ENCODE data around the gene FOXR1.
"Not testable (repeated sequence)": the region's sequence is repeated elsewhere in the genome, so short reads cannot be mapped to it uniquely, and the experiment has no call there.

Gene FOXR1

GRCh38 chr11:118958577-118958976 lies 13.0 kb upstream of the FOXR1 start:
- H3K4me1 ChIP-seq (ENCODE audit: control extremely low read depth in 1 of 4, control insufficient read depth in 4 of 4, insufficient read depth in 4 of 4, low read length in 3 of 4), result no peaks in the 10 kb centered on the region
- CTCF ChIA-PET, result interaction anchor here (0.7 to 4.8 kb wide), 9 partner anchors 10 to 270 kb away, joined by 3 to 48 read pairs (median 5); partner anchors contain the start of gene CXCR5
- no peak overlapping the region for H3K27ac ChIP-seq (ENCODE audit: insufficient read depth in 1 of 2, low read depth in 1 of 2, low read length in 2 of 2, poor library complexity in 1 of 2, severe bottlenecking in 2 of 2)
- POLR2A ChIA-PET, result no interaction called here
- WGBS (ENCODE audit: insufficient coverage), result 100% methylated on average over 1 of the region's 2 CpGs
- no peak overlapping the region for H3K4me3 ChIP-seq (ENCODE audit: control insufficient read depth in 1 of 7, extremely low read depth in 1 of 7, insufficient read depth in 4 of 7, low read depth in 2 of 7, low read length in 6 of 7)
- H3K9me3 ChIP-seq (ENCODE audit: control extremely low read depth in 1 of 5, control insufficient read depth in 4 of 5, insufficient read depth in 2 of 5, low read depth in 1 of 5, low read length in 4 of 5), result no peaks in the 10 kb centered on the region
- no peaks in the 10 kb centered on the region for H3K36me3 ChIP-seq (ENCODE audit: control insufficient read depth in 4 of 4, insufficient read depth in 4 of 4, low read length in 3 of 4)
- DNase-seq, result no peak
- no peaks in the 10 kb centered on the region for H3K27me3 ChIP-seq (replicated peaks in 2 of 5; ENCODE audit: control insufficient read depth in 4 of 5, insufficient read depth in 5 of 5, low read length in 4 of 5)

GRCh38 chr11:118961189-118961588 lies 10.4 kb upstream of the FOXR1 start:
- ChIA-PET CTCF (interaction anchor here (1.0 to 2.5 kb wide), 3 partner anchors 12 to 37 kb away, joined by 3 to 5 read pairs (median 3); no protein-coding TSS in a partner anchor), POLR2A (no interaction called here)
- 96% methylated on average over 4 of the region's 5 CpGs for WGBS (ENCODE audit: insufficient coverage)

GRCh38 chr11:118961591-118961990 lies 10.0 kb upstream of the FOXR1 start:
- Histone ChIP-seq H3K4me1 (ENCODE audit: control extremely low read depth in 1 of 4, control insufficient read depth in 4 of 4, insufficient read depth in 4 of 4, low read length in 3 of 4) (no peaks in the 10 kb centered on the region), H3K27me3 (replicated peaks in 2 of 5; ENCODE audit: control insufficient read depth in 4 of 5, insufficient read depth in 5 of 5, low read length in 4 of 5) (no peaks in the 10 kb centered on the region), H3K36me3 (ENCODE audit: control insufficient read depth in 4 of 4, insufficient read depth in 4 of 4, low read length in 3 of 4) (no peaks in the 10 kb centered on the region), H3K27ac (ENCODE audit: insufficient read depth in 1 of 2, low read depth in 1 of 2, low read length in 2 of 2, poor library complexity in 1 of 2, severe bottlenecking in 2 of 2) (no peak overlapping the region), H3K9me3 (ENCODE audit: control extremely low read depth in 1 of 5, control insufficient read depth in 4 of 5, insufficient read depth in 2 of 5, low read depth in 1 of 5, low read length in 4 of 5) (no peaks in the 10 kb centered on the region), H3K4me3 (ENCODE audit: control insufficient read depth in 1 of 7, extremely low read depth in 1 of 7, insufficient read depth in 4 of 7, low read depth in 2 of 7, low read length in 6 of 7) (no peak overlapping the region)
- CTCF ChIA-PET, result interaction anchor here (0.6 to 2.5 kb wide), 5 partner anchors 9 to 37 kb away, joined by 3 to 5 read pairs (median 3); no protein-coding TSS in a partner anchor
- POLR2A ChIA-PET, result no interaction called here
- WGBS (ENCODE audit: insufficient coverage), result 89% methylated on average over 6 of the region's 11 CpGs
- DNase-seq, result no peak

More at GRCh38 chr11:118961189-118961588, 10.4 kb upstream of the FOXR1 start:
- Histone ChIP-seq H3K4me3 (ENCODE audit: control insufficient read depth in 1 of 7, extremely low read depth in 1 of 7, insufficient read depth in 4 of 7, low read depth in 2 of 7, low read length in 6 of 7) (no peak overlapping the region), H3K36me3 (ENCODE audit: control insufficient read depth in 4 of 4, insufficient read depth in 4 of 4, low read length in 3 of 4) (no peaks in the 10 kb centered on the region), H3K4me1 (ENCODE audit: control extremely low read depth in 1 of 4, control insufficient read depth in 4 of 4, insufficient read depth in 4 of 4, low read length in 3 of 4) (no peaks in the 10 kb centered on the region), H3K27ac (ENCODE audit: insufficient read depth in 1 of 2, low read depth in 1 of 2, low read length in 2 of 2, poor library complexity in 1 of 2, severe bottlenecking in 2 of 2) (no peak overlapping the region), H3K27me3 (replicated peaks in 2 of 5; ENCODE audit: control insufficient read depth in 4 of 5, insufficient read depth in 5 of 5, low read length in 4 of 5) (no peaks in the 10 kb centered on the region), H3K9me3 (ENCODE audit: control extremely low read depth in 1 of 5, control insufficient read depth in 4 of 5, insufficient read depth in 2 of 5, low read depth in 1 of 5, low read length in 4 of 5) (no peaks in the 10 kb centered on the region)
- no peak for DNase-seq

- H3K4me1 ChIP-seq (ENCODE audit: control extremely low read depth in 1 of 4, control insufficient read depth in 4 of 4, insufficient read depth in 4 of 4, low read length in 3 of 4); DNase-seq; H3K4me3 ChIP-seq (ENCODE audit: control insufficient read depth in 1 of 7, extremely low read depth in 1 of 7, insufficient read depth in 4 of 7, low read depth in 2 of 7, low read length in 6 of 7); H3K27ac ChIP-seq (ENCODE audit: insufficient read depth in 1 of 2, low read depth in 1 of 2, low read length in 2 of 2, poor library complexity in 1 of 2, severe bottlenecking in 2 of 2); H3K9me3 ChIP-seq (ENCODE audit: control extremely low read depth in 1 of 5, control insufficient read depth in 4 of 5, insufficient read depth in 2 of 5, low read depth in 1 of 5, low read length in 4 of 5); H3K36me3 ChIP-seq (ENCODE audit: control insufficient read depth in 4 of 4, insufficient read depth in 4 of 4, low read length in 3 of 4); POLR2A ChIA-PET: not testable (repeated sequence)
- H3K27me3 ChIP-seq (replicated peaks in 2 of 5; ENCODE audit: control insufficient read depth in 4 of 5, insufficient read depth in 5 of 5, low read length in 4 of 5), result peaks cover 0 to 14% (median 4%) of the 10 kb centered on the region in 5 experiments
- WGBS (ENCODE audit: insufficient coverage), result 100% methylated on average over 1 of the region's 2 CpGs
- CTCF ChIA-PET, result interaction anchor here (1.1 to 3.3 kb wide), 2 partner anchors 10 to 40 kb away, joined by 3 to 12 read pairs; no protein-coding TSS in a partner anchor
Observed at GRCh38 chr11:118969508-118969907, 2.1 kb upstream of the FOXR1 start.

- H3K4me3 ChIP-seq (ENCODE audit: control insufficient read depth in 1 of 7, extremely low read depth in 1 of 7, insufficient read depth in 4 of 7, low read depth in 2 of 7, low read length in 6 of 7), result no peak overlapping the region
- H3K4me1 ChIP-seq (ENCODE audit: control extremely low read depth in 1 of 4, control insufficient read depth in 4 of 4, insufficient read depth in 4 of 4, low read length in 3 of 4), result peaks cover 0 to 4% (median 2%) of the 10 kb centered on the region in 4 experiments
- ChIA-PET CTCF (interaction anchor here (0.9 to 1.8 kb wide), 3 partner anchors 16 to 125 kb away, joined by 3 to 5 read pairs (median 3); no protein-coding TSS in a partner anchor), POLR2A (no interaction called here)
- no peaks in the 10 kb centered on the region for H3K36me3 ChIP-seq (ENCODE audit: control insufficient read depth in 4 of 4, insufficient read depth in 4 of 4, low read length in 3 of 4)
- no peak for DNase-seq
- H3K27ac ChIP-seq (ENCODE audit: insufficient read depth in 1 of 2, low read depth in 1 of 2, low read length in 2 of 2, poor library complexity in 1 of 2, severe bottlenecking in 2 of 2), result no peak overlapping the region
- H3K27me3 ChIP-seq (replicated peaks in 2 of 5; ENCODE audit: control insufficient read depth in 4 of 5, insufficient read depth in 5 of 5, low read length in 4 of 5), result peaks cover 0 to 14% (median 4%) of the 10 kb centered on the region in 5 experiments
- H3K9me3 ChIP-seq (ENCODE audit: control extremely low read depth in 1 of 5, control insufficient read depth in 4 of 5, insufficient read depth in 2 of 5, low read depth in 1 of 5, low read length in 4 of 5), result peaks cover 0 to 2% (median 0%) of the 10 kb centered on the region in 5 experiments
- 100% methylated on average over 2 of the region's 2 CpGs for WGBS (ENCODE audit: insufficient coverage)
Observed at GRCh38 chr11:118973985-118974384, 2.4 kb downstream of the FOXR1 start.

- H3K4me3 ChIP-seq (ENCODE audit: control insufficient read depth in 1 of 7, extremely low read depth in 1 of 7, insufficient read depth in 4 of 7, low read depth in 2 of 7, low read length in 6 of 7), result no peak overlapping the region
- DNase-seq, result no peak
- WGBS (ENCODE audit: insufficient coverage), result 97% methylated on average over 11 of the region's 15 CpGs
- CTCF ChIA-PET, result interaction anchor here (0.8 kb wide), 1 partner anchor 22 kb away, joined by 3 read pairs; no protein-coding TSS in a partner anchor
- POLR2A ChIA-PET, result no interaction called here
- peaks cover 0 to 1% (median 0%) of the 10 kb centered on the region in 5 experiments for H3K9me3 ChIP-seq (ENCODE audit: control extremely low read depth in 1 of 5, control insufficient read depth in 4 of 5, insufficient read depth in 2 of 5, low read depth in 1 of 5, low read length in 4 of 5)
- no peak overlapping the region for H3K27ac ChIP-seq (ENCODE audit: insufficient read depth in 1 of 2, low read depth in 1 of 2, low read length in 2 of 2, poor library complexity in 1 of 2, severe bottlenecking in 2 of 2)
- peaks cover 0 to 14% (median 4%) of the 10 kb centered on the region in 5 experiments for H3K27me3 ChIP-seq (replicated peaks in 2 of 5; ENCODE audit: control insufficient read depth in 4 of 5, insufficient read depth in 5 of 5, low read length in 4 of 5)
- no peaks in the 10 kb centered on the region for H3K36me3 ChIP-seq (ENCODE audit: control insufficient read depth in 4 of 4, insufficient read depth in 4 of 4, low read length in 3 of 4)
- peaks cover 0 to 21% (median 18%) of the 10 kb centered on the region in 4 experiments for H3K4me1 ChIP-seq (ENCODE audit: control extremely low read depth in 1 of 4, control insufficient read depth in 4 of 4, insufficient read depth in 4 of 4, low read length in 3 of 4)
Observed at GRCh38 chr11:118975771-118976709, 4.5 kb downstream of the FOXR1 start.

GRCh38 chr11:118979434-118979833 lies 7.9 kb downstream of the FOXR1 start:
- POLR2A ChIA-PET, result no interaction called here
- peak; percentile 28 to 70 (median 63) for DNase-seq
- Histone ChIP-seq H3K4me3 (ENCODE audit: control insufficient read depth in 1 of 7, extremely low read depth in 1 of 7, insufficient read depth in 4 of 7, low read depth in 2 of 7, low read length in 6 of 7) (peak overlapping the region in 2 of 7 experiments; percentile 3 to 6), H3K27ac (ENCODE audit: insufficient read depth in 1 of 2, low read depth in 1 of 2, low read length in 2 of 2, poor library complexity in 1 of 2, severe bottlenecking in 2 of 2) (no peak overlapping the region), H3K36me3 (ENCODE audit: control insufficient read depth in 4 of 4, insufficient read depth in 4 of 4, low read length in 3 of 4) (no peaks in the 10 kb centered on the region), H3K27me3 (replicated peaks in 2 of 5; ENCODE audit: control insufficient read depth in 4 of 5, insufficient read depth in 5 of 5, low read length in 4 of 5) (no peaks in the 10 kb centered on the region), H3K9me3 (ENCODE audit: control extremely low read depth in 1 of 5, control insufficient read depth in 4 of 5, insufficient read depth in 2 of 5, low read depth in 1 of 5, low read length in 4 of 5) (no peaks in the 10 kb centered on the region), H3K4me1 (ENCODE audit: control extremely low read depth in 1 of 4, control insufficient read depth in 4 of 4, insufficient read depth in 4 of 4, low read length in 3 of 4) (peaks cover 0 to 21% (median 18%) of the 10 kb centered on the region in 4 experiments)
- CTCF ChIA-PET, result interaction anchor here (1.2 to 1.3 kb wide), 2 partner anchors 11 to 19 kb away, joined by 4 read pairs; no protein-coding TSS in a partner anchor
- 10% methylated on average over 4 of the region's 9 CpGs for WGBS (ENCODE audit: insufficient coverage)

All from common myeloid progenitor, CD34-positive (primary cell).